Muscle layer of colon (tissue), 2 donors: ENCODE measurements around the gene TNFRSF18.

Experiments used
- H3K27ac ChIP-seq: one replicate; pipeline ENCODE4 v1.7.0; 2013; ENCODE audit warnings: low read depth, mild to moderate bottlenecking, low read length, moderate library complexity
- H3K27me3 ChIP-seq, 2 donors: one replicate each; pipeline ENCODE4 v1.7.0; 2013; ENCODE audit warnings: low read length in 2 of 2, mild to moderate bottlenecking in 2 of 2; ENCODE audit not compliant: insufficient read depth in 2 of 2, control insufficient read depth in 1 of 2
- H3K36me3 ChIP-seq: one replicate; pipeline ENCODE4 v1.7.0; 2013; ENCODE audit warnings: mild to moderate bottlenecking, low read length; ENCODE audit not compliant: insufficient read depth
- H3K4me1 ChIP-seq: one replicate; pipeline ENCODE4 v1.7.0; 2013; ENCODE audit warnings: mild to moderate bottlenecking, low read length; ENCODE audit not compliant: insufficient read depth
- H3K4me3 ChIP-seq, 2 donors: one replicate each; pipeline ENCODE4 v1.7.0; 2013; ENCODE audit warnings: low read length in 2 of 2, low read depth in 1 of 2, mild to moderate bottlenecking in 1 of 2, moderate library complexity in 1 of 2
- H3K9ac ChIP-seq: one replicate; pipeline ENCODE4 v1.7.0; 2013; ENCODE audit warnings: low read length
- H3K9me3 ChIP-seq: one replicate; pipeline ENCODE4 v1.7.0; 2013; ENCODE audit warnings: mild to moderate bottlenecking, low read length
- donor health status: abdominal sarcoma.
- donor health status: Adenocarcinoma of cecum.

Gene TNFRSF18

GRCh38 chr1:1223321-1223720, 16.9 kb upstream of the TNFRSF18 start:
- Histone ChIP-seq H3K9ac (no peak overlapping the region), H3K9me3 (no peaks in the 10 kb centered on the region), H3K27me3 (no peaks in the 10 kb centered on the region), H3K27ac (no peak overlapping the region), H3K4me3 (no peak overlapping the region), H3K4me1 (no peaks in the 10 kb centered on the region), H3K36me3 (peaks cover 39% of the 10 kb centered on the region)

- H3K27ac ChIP-seq = no peak overlapping the region
- H3K9ac ChIP-seq = no peak overlapping the region
- peaks cover 41% of the 10 kb centered on the region for H3K36me3 ChIP-seq
- no peak overlapping the region for H3K4me3 ChIP-seq
- H3K9me3 ChIP-seq = no peaks in the 10 kb centered on the region
- H3K4me1 ChIP-seq = no peaks in the 10 kb centered on the region
- no peaks in the 10 kb centered on the region for H3K27me3 ChIP-seq
These were observed 16.3 kb upstream of the TNFRSF18 start for GRCh38 chr1:1222575-1223225.

- no peaks in the 10 kb centered on the region for H3K4me1 ChIP-seq
- no peak overlapping the region for H3K4me3 ChIP-seq
- no peaks in the 10 kb centered on the region for H3K27me3 ChIP-seq
- H3K27ac ChIP-seq = no peak overlapping the region
- no peak overlapping the region for H3K9ac ChIP-seq
- peaks cover 44% of the 10 kb centered on the region for H3K36me3 ChIP-seq
- H3K9me3 ChIP-seq = no peaks in the 10 kb centered on the region
These were observed 15.6 kb upstream of the TNFRSF18 start for GRCh38 chr1:1221887-1222574.

GRCh38 chr1:1220197-1220596, 13.8 kb upstream of the TNFRSF18 start:
- Histone ChIP-seq H3K4me3 (no peak overlapping the region), H3K36me3 (peaks cover 42% of the 10 kb centered on the region), H3K27ac (no peak overlapping the region), H3K9me3 (no peaks in the 10 kb centered on the region), H3K27me3 (no peaks in the 10 kb centered on the region), H3K4me1 (no peaks in the 10 kb centered on the region), H3K9ac (no peak overlapping the region)

- Histone ChIP-seq H3K9ac (no peak overlapping the region), H3K9me3 (no peaks in the 10 kb centered on the region), H3K4me1 (no peaks in the 10 kb centered on the region), H3K36me3 (peaks cover 33% of the 10 kb centered on the region), H3K27ac (no peak overlapping the region), H3K27me3 (no peaks in the 10 kb centered on the region), H3K4me3 (no peak overlapping the region)
These were observed 12.9 kb upstream of the TNFRSF18 start for GRCh38 chr1:1219341-1219740.

- no peak overlapping the region for H3K27ac ChIP-seq
- H3K4me1 ChIP-seq = no peaks in the 10 kb centered on the region
- peaks cover 32% of the 10 kb centered on the region for H3K36me3 ChIP-seq
- H3K4me3 ChIP-seq = no peak overlapping the region
- H3K9ac ChIP-seq = no peak overlapping the region
- H3K9me3 ChIP-seq = no peaks in the 10 kb centered on the region
- H3K27me3 ChIP-seq = no peaks in the 10 kb centered on the region
These were observed 12.3 kb upstream of the TNFRSF18 start for GRCh38 chr1:1218524-1219200.

- Histone ChIP-seq H3K9me3 (no peaks in the 10 kb centered on the region), H3K4me3 (no peak overlapping the region), H3K4me1 (no peaks in the 10 kb centered on the region), H3K27ac (no peak overlapping the region), H3K9ac (no peak overlapping the region), H3K36me3 (peaks cover 27% of the 10 kb centered on the region), H3K27me3 (no peaks in the 10 kb centered on the region)
These were observed 11.5 kb upstream of the TNFRSF18 start for GRCh38 chr1:1217621-1218523.

GRCh38 chr1:1216770-1217620, 10.6 kb upstream of the TNFRSF18 start:
- Histone ChIP-seq H3K4me3 (no peak overlapping the region), H3K27ac (no peak overlapping the region), H3K4me1 (no peaks in the 10 kb centered on the region), H3K36me3 (peaks cover 21% of the 10 kb centered on the region), H3K27me3 (no peaks in the 10 kb centered on the region), H3K9me3 (no peaks in the 10 kb centered on the region), H3K9ac (no peak overlapping the region)

GRCh38 chr1:1215881-1216605, 9.7 kb upstream of the TNFRSF18 start:
- no peak overlapping the region for H3K4me3 ChIP-seq
- no peak overlapping the region for H3K27ac ChIP-seq
- H3K4me1 ChIP-seq = no peaks in the 10 kb centered on the region
- H3K9me3 ChIP-seq = no peaks in the 10 kb centered on the region
- H3K9ac ChIP-seq = no peak overlapping the region
- H3K36me3 ChIP-seq = peaks cover 18% of the 10 kb centered on the region
- H3K27me3 ChIP-seq = no peaks in the 10 kb centered on the region

- H3K27ac ChIP-seq = no peak overlapping the region
- H3K9ac ChIP-seq = no peak overlapping the region
- no peaks in the 10 kb centered on the region for H3K4me1 ChIP-seq
- no peak overlapping the region for H3K4me3 ChIP-seq
- peaks cover 16% of the 10 kb centered on the region for H3K36me3 ChIP-seq
- H3K27me3 ChIP-seq = no peaks in the 10 kb centered on the region
- no peaks in the 10 kb centered on the region for H3K9me3 ChIP-seq
These were observed 8.8 kb upstream of the TNFRSF18 start for GRCh38 chr1:1215080-1215676.
